Ovary (tissue), 9 donors: ENCODE data around the gene UST. TPM values are rescaled to one million over a fixed set of nuclear protein-coding genes. Genes with fewer than 3 reads are reported as not detected.

ENCODE experiments used
- DNase-seq, 5 donors: peaks; one replicate each; pipeline ENCODE4 v3.0.0-alpha.2; 2019 to 2020
- H3K27ac ChIP-seq, 2 donors: fragments of 200-600 bp; one replicate each; pipeline versions ENCODE4 v1.5.1 to v1.8.0; 2019 to 2022
- H3K27me3 ChIP-seq: fragments of 200-600 bp; one replicate; pipeline ENCODE4 v1.8.0; 2022
- H3K36me3 ChIP-seq: fragments of 200-600 bp; sonication (generic); one replicate; pipeline ENCODE4 v1.5.1; 2019
- H3K4me1 ChIP-seq: one replicate; pipeline ENCODE4 v1.8.1; 2013; ENCODE audit warnings: mild to moderate bottlenecking, moderate library complexity; ENCODE audit not compliant: insufficient read depth
- H3K4me3 ChIP-seq: fragments of 200-600 bp; sonication (generic); one replicate; pipeline ENCODE4 v1.5.1; 2017
- H3K9me3 ChIP-seq, 2 donors: fragments of 200-600 bp in 1 of 2; sonication (generic) in 1 of 2; one replicate each; pipeline versions ENCODE4 v1.5.1 to v1.8.1; 2013 to 2019; ENCODE audit warnings: mild to moderate bottlenecking in 1 of 2, moderate library complexity in 1 of 2
- EP300 ChIP-seq: sonication (generic); formaldehyde crosslinking; IDR thresholded peaks from one replicate; pipeline ENCODE4 v1.6.1; 2017; ENCODE audit warnings: antibody characterized with exemption
- POLR2A ChIP-seq: fragments of 450-650 bp; IDR thresholded peaks from one replicate; pipeline ENCODE4 v1.6.1; 2017; ENCODE audit warnings: antibody characterized with exemption, mild to moderate bottlenecking, moderate library complexity
- WGBS, 3 donors: extraction: QIAGEN DNeasy Blood & Tissue Kit in 1 of 3; methylation state at CpG; one replicate each; pipeline versions ENCODE4 v1.1.5 to v1.1.7; 2013 to 2017; 5-methylcytosine and 5-hydroxymethylcytosine counted together
- intact Hi-C, 4 donors: fragments of 100-400 bp; cut with DNase I; formaldehyde crosslinking; loops; one replicate each; pipeline versions ENCODE4 v1.11.0 to v1.15.1; 2022 to 2023
- polyA plus RNA-seq, 2 donors: library from polyadenylated mRNA; stranded (reverse); fragments of 200-250 nt in 1 of 2; fragments of 350-450 nt in 1 of 2; fragmentation: Illumina TruSeq in 1 of 2; extraction: RNeasy Lipid Tissue Mini Kit (QIAGEN cat#74804) in 1 of 2; gene quantifications; one replicate each; pipeline ENCODE4 v1.2.3, GENCODE V29; 2013 to 2014
- total RNA-seq, 7 donors: library from RNA; depleted of rRNA in 2 of 7; stranded (reverse); fragments of >200 nt in 2 of 7; fragmentation: NEBNext Ultra II Directional in 3 of 7; extraction: Animal tissue kit (Norgen Biotek cat#: 25700) in 3 of 7; gene quantifications; one replicate each; pipeline versions ENCODE4 v1.1.0 to v1.2.4, GENCODE V29; 2016 to 2023
- TF ChIP-seq, protein P1 (sequence below), 3 donors: fragments of 450-650 bp in 2 of 3; fragments of 200-600 bp in 1 of 3; IDR thresholded peaks; one replicate each; pipeline versions ENCODE4 v1.5.1 to v1.8.0; 2016 to 2022; ENCODE audit warnings: antibody characterized with exemption in 3 of 3, mild to moderate bottlenecking in 1 of 3
- donor health status: DM: no; HTN: no; CAD: no; lungs with moderate emphysema.
- donor health status: DM: no; HTN: no; CAD: no.
- donor health status: Bipolar disorder and iron deficiency.
- donor health status: DM: yes; HTN: yes; CAD: no.
- donor health status: DM: no; HTN: no; CAD: no.
- donor health status: DM: yes; HTN: yes; CAD: no.

Gene UST
- total and polyA plus RNA-seq, 9 donors: 11.8 to 20.1 (median 16.5) TPM

DNA sequence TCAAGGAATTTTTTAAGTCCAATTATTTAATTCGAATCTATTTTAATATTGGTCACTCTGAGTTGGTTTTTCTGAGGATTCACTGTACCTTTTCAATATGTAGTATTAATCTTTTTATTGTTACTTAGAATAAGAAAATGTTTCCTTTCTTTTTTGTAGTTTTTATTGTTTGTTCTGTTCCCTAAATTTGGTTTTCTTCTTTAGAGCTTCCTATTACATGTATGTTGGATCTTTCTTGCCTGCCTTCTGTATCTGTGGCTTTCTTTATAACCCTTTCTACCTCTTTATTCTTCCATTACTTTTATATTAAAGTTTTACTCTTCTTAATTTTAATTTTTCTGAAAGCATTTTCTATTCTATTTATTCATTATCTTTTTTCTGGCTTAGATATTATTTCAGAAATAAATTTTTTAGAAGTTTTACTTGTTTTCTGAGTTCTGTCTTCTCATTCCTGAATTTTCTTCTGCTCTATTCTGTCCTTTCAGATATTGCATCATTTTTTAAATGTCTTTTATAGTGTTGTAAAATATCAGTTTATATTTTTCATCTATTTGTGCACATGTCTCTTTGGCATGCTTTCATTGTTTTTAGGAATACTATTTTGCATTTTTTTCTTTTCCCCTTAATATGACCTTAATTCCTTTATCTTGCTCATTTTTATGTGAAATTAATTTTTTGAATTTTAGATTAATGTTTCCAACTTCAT lies 33.6 kb upstream of the UST start:
- no peak overlapping the region for H3K4me3 ChIP-seq
- intact Hi-C loops: no loop called here
- no peaks in the 10 kb centered on the region for H3K36me3 ChIP-seq
- no peaks in the 10 kb centered on the region for H3K27me3 ChIP-seq
- TF ChIP-seq EP300 (no peak), POLR2A (no peak)
- TF ChIP-seq, protein P1, sequence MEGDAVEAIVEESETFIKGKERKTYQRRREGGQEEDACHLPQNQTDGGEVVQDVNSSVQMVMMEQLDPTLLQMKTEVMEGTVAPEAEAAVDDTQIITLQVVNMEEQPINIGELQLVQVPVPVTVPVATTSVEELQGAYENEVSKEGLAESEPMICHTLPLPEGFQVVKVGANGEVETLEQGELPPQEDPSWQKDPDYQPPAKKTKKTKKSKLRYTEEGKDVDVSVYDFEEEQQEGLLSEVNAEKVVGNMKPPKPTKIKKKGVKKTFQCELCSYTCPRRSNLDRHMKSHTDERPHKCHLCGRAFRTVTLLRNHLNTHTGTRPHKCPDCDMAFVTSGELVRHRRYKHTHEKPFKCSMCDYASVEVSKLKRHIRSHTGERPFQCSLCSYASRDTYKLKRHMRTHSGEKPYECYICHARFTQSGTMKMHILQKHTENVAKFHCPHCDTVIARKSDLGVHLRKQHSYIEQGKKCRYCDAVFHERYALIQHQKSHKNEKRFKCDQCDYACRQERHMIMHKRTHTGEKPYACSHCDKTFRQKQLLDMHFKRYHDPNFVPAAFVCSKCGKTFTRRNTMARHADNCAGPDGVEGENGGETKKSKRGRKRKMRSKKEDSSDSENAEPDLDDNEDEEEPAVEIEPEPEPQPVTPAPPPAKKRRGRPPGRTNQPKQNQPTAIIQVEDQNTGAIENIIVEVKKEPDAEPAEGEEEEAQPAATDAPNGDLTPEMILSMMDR (IDR thresholded peaks at IDR 0.05): no peak
- DNase-seq: no peak
- H3K9me3 ChIP-seq: no peaks in the 10 kb centered on the region
- WGBS, 3 donors: 95 to 99% (median 98%) methylated on average over 1 of the region's 1 CpG
- peaks cover 3% of the 10 kb centered on the region for H3K4me1 ChIP-seq
- H3K27ac ChIP-seq: no peak overlapping the region

DNA sequence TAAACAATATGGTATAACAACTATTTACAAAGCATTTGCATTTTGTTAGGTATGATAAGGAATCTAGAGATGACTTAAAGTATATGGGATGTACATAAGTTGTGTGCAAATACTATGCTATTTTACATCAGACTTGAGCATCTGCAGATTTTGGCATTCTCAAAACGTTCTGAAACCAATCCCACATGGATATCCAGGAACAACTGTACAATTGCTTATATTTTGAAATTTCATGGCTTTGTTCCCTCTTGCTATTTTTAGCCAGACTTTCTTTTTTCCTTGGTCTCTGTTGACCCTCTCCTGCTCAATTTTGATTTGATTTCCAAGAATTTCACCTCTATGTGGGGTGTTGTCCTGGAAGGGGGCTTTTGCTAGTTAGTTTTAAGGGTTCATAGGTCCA lies 32.9 kb upstream of the UST start:
- Histone ChIP-seq H3K36me3 (no peaks in the 10 kb centered on the region), H3K9me3 (no peaks in the 10 kb centered on the region), H3K27ac (no peak overlapping the region), H3K4me1 (peaks cover 3% of the 10 kb centered on the region), H3K27me3 (no peaks in the 10 kb centered on the region), H3K4me3 (no peak overlapping the region)
- 7 to 24% (median 12%) methylated on average over 1 of the region's 1 CpG for WGBS, 3 donors
- TF ChIP-seq POLR2A (no peak), EP300 (no peak)
- TF ChIP-seq, protein P1 (IDR thresholded peaks at IDR 0.05): no peak
- no peak for DNase-seq
- intact Hi-C loops: no loop called here

DNA sequence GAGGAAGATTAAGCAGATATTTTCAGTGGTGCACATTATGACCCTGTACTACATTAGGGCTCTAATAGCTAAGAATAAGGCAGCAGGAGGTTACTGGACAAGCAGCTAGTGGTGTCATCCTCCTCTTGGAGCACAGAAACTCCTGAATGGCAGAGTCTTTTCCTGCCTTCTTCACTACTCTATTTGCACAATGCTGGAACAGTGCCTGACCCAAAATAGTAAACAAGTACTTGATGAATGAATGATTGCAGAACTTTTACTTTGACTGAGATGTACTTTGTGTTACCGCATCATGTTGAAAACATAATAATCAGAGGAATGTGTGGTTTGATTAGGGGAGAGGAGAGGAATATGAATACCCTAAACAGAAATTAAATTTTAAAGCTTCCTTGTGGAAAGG lies 30.0 kb upstream of the UST start:
- WGBS, 3 donors: 3 to 44% (median 28%) methylated on average over 1 of the region's 1 CpG

DNA sequence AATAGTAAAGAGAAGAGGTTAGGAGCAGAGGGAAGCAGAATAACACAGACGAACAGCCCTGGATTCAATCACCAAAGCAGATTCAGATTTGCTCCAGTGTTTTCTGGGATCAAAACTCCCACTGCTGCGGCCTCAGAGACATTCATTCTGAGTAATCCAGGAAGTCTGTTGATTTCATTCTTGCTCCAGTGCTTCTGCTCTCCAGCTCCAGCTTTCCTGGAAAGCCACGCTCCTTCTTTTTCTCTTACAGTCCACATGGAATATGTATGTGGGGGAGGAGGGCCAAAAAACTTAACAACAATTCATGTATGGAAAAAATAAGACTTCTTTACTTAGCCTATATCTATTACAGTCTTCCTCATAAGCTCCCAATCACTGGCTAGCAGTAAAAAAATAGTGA lies 26.4 kb upstream of the UST start:
- no peak for TF ChIP-seq POLR2A
- TF ChIP-seq EP300: no peak
- TF ChIP-seq, protein P1 (IDR thresholded peaks at IDR 0.05): no peak
- 44 to 58% (median 51%) methylated on average over 3 of the region's 3 CpGs for WGBS, 3 donors
- Histone ChIP-seq H3K36me3 (no peaks in the 10 kb centered on the region), H3K9me3 (no peaks in the 10 kb centered on the region), H3K4me1 (no peaks in the 10 kb centered on the region), H3K27ac (no peak overlapping the region), H3K4me3 (no peak overlapping the region), H3K27me3 (no peaks in the 10 kb centered on the region)
- intact Hi-C loops: no loop called here
- DNase-seq: no peak

More for the DNA sequence above, 30.0 kb upstream of the UST start:
- Histone ChIP-seq H3K4me1 (no peaks in the 10 kb centered on the region), H3K4me3 (no peak overlapping the region), H3K9me3 (no peaks in the 10 kb centered on the region), H3K27ac (no peak overlapping the region), H3K27me3 (no peaks in the 10 kb centered on the region), H3K36me3 (no peaks in the 10 kb centered on the region)
- intact Hi-C loops: no loop called here
- DNase-seq: no peak
- TF ChIP-seq POLR2A (no peak), EP300 (no peak)
- TF ChIP-seq, protein P1 (IDR thresholded peaks at IDR 0.05): no peak
